ENCODE results near the gene RAP1GAP.

RAP1GAP gene

DNA sequence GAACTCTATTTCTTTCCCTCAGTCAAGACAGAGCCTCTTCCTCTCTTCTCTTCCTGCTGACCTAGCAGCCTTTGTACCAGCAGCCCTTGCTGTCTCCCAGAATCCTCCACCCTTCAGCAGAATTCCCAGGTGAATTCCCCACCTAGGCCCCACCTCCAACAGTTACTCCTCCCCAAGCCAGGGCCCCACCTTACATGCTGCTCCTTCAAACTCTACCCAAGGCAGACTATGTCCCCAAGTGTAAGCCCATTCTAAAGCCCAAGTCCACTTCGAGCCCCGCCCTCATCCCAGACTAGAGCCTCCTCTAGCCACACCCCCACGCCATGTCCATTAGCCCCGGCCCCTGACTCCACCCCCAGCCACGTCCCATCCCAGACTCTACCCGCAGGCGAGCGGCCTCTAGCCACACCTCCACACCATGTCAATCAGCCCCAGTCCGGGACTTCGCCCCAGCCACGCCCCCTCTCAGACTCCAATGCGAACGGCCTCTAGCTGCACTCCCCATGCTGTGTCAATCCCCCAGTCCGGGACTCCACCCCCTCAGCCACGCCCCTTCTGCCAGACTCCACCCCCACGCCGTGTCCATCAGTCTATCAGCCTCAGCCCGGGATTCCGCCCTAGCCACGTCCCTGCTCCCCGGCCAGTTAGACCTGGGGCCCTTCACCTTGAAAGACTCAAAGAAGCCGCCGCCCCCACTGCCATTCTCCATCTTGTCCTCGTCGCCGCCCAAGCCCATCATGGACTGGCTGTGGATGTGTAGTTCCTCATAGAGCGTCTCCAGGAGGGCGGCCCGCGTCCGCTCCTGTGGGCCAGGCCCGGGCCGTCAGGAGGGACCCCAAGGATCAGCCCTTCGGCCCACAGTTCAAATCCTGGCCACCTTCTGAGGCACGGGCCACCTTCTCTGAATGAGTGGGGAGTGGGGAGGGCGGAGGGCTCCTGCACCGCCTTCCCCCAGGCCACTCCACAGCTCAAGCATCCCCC lies 61.3 kb downstream of the RAP1GAP start:
- peak; percentile 85 for DNase-seq

DNA sequence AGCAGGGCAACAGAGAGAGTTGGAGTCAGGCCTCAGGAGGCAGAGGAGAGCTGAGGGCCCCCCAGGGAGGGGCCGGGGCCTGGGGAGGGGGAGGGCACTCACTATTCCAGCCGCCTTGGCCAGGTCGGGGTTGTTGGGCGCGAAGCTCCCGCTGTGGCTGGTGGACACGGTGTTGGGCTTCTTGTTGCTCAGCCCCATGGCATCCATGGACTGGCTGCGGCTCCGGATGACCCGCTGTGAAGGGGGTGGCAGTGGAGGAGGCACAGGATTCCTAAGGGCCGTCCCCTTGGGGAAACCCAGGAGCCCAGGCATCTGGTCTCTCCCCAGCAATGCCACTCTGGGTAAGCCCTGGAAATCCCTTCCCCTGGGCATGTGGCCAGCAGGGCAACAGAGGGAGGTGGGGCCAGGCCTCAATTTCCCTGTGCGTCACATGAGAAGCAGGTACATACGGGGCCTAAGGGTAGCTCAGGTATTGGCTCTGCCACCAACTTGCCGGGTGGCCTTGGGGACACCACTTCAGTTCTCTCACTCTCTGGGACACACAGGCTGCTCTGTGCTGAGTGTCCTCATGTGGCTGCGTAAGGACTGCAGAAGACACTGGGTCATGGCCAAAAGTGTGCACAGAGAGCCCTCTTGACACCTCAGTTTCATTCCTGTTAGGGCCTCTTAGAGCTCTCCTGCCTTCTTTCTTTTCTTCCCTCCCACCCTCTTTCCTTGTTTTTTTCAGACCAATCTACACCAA lies 63.0 kb downstream of the RAP1GAP start:
- no peak for DNase-seq

DNA sequence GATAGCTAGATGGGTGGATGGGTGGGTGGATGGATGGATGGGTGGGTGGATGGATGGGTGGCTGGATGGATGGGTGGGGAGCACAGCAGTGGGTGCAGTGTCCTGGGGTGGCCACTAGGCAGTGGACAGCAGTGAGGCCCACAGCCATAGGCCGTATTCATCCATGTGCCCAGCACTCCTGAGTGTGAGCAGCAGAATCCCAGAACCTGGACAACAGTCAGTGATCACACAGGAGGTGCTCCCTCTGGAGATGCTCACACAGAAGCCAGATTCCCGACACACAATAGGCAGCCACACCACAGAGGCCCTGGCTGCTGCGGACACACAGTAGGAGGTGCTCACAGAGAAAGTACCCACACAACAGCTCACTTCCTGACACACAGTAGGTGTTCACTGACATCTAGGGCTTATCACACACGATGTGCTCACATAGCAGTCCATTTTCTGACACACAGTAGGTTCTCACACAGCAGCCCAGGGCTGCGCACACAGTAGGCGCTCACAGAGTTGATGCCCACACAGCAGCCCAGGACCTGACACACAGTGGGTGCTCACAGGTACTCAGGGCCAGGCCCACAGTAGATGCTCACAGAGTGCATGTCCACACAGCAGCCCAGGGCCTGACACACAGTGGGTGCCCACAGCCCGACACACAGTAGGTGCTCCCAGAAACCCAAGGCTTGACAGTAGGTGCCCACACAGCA lies 64.0 kb downstream of the RAP1GAP start:
- no peak for DNase-seq

DNA sequence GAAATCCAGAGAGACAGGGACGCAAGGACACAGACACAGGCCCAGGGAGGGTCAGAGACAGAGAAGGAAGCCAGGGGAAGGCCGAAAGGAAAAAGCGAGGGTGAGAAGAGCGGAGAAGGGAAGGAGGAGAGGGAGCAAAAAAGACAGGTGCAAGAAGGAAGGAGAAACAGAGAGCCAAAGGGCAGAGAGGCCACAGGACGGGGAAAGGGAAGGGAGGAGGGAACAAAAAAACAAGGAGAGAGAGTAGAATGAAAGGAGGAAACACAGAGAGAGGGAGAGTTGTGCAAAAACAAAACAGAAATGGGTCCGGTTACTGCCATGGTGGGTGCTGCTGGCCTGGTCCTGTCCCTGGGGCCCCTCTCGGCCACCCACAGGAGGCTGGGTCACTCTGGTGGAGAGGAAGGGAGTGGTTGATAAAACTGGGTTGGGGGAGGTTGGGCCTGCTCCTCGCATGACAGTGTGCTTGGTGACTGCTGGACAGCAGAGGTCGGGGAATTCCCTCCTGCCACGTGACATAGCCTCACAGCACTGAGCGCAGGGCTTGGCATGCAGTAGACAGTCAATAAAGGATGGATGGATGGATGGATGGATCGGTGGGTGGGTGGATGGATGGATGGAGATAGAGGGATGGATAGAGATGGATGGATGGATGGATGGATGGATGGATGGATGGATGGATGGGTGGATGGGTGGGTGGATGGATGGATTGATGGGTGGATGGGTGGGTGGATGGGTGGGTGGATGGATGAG lies 64.8 kb downstream of the RAP1GAP start:
- DNase-seq: no peak

DNA sequence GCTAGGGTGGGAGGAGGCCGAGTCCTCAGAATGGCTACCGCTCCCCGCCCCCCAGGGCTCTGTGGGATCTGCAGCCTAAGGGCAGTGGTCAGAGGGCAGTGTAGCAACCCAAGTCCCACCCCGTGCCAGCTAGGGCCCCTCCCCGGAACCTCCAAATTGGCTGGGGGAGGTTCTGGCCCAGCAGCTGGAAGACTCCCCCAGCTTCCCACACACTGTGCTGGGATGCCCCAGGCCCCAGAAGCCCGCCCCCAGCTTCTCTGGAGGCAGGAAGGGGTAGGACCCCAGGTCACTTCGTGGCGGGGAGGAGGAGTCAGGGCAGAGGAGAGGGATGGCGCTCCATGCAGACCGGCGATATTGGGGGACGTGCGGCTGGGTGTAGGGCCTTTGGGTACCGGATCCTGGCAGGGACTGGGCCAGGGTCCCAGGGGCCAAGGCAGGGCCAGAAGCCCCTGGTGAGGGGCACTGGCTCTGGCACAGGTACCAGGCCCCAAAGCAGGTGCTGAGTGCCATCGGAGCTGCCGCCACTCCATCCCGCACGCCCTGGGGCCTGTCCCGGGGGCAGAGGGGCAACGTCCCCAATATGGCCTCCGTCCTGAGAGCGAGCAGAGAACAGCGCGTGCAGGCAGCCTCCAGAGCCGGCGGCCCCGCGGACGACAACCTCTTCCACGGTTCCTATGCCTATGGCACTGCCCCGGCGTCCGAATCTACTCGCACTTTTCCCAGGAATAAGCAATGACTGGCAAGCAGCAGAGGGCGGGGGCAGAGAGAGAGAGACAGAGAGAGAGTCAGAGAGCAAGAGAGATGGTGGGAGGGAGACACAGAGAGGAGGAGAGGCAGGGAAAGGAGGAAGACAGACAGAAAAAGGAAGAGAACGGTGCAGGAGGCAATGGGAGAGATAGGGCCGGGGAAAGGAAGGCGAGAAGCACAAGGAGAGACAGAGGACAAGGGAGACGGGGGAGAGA lies 65.7 kb downstream of the RAP1GAP start:
- DNase-seq: no peak

DNA sequence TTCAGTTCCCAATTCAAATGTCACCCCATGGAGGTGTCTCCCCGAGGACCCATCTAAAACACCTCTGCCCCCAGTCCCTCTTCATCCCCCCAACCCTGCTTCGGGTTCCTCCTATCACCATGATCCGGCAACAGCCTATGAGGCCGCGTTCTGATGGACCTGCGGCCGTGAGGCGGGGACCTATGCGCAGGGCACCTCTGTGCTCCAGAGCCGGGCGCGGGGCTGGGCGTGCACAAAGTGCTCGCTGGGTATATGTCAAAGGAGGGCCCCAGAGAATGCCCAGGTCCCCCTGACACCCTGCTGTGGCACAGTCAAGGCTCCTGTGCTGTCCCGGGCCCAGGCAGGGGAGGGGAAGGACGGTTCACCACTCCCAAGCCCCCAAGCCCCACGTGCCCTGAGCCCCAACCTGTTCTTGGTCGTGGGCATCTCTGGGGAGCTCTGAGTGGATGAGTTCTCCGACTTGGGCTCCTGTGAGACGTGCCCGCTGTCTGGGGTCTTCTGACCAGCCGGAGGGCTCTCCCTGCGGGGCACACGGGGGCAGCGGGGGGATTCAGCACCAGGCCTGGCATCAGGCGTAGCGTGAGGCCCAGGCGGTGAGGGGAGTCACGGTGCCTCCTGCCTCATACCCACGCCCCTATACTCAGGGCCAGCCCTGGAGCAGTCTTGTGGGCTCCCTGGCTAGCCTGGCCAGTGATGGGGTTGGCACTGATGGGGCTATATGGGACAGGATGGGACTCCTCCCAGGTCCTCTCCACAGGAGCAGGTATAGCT lies 67.7 kb downstream of the RAP1GAP start:
- DNase-seq: no peak

DNA sequence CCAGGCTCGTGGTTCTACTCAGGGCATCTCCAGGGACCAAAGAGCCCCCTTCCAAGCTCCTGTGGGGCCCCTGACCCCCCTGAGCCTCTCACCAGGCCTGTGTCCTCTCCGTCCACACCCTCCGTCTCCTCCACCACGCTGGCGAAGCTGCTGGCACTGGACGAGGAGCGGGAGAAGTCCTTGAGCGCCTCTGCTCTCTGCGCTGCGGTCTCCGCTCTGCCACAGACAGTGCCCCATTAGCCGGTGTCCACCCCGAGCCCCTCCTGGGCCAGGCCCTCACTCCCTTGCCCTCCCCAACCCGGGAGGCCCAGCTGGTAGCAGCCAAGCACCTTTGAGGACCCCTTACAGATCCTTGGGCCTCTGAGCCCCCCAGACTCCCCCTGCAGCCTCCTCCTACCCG lies 69.8 kb downstream of the RAP1GAP start:
- DNase-seq: no peak

DNA sequence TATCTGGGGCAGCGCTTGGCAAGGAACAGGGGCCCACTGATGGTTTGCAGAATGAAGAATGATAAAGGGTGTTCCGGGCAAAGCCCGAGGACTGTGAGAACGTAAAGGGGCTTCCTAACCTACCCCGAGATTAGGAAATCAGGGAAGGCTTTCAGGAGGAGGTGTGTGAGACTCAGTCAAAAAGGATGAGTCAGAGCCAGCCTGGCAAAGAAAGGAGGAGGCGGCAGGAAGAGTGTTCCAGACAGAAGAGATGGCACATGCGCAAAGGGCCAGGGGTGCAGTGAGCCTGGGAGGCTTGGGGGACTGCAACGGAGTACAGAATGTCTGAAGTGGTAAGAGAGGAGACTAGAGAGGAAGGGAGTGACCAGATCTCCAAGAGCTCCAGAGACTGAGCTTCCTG lies 70.3 kb downstream of the RAP1GAP start:
- no peak for DNase-seq

DNA sequence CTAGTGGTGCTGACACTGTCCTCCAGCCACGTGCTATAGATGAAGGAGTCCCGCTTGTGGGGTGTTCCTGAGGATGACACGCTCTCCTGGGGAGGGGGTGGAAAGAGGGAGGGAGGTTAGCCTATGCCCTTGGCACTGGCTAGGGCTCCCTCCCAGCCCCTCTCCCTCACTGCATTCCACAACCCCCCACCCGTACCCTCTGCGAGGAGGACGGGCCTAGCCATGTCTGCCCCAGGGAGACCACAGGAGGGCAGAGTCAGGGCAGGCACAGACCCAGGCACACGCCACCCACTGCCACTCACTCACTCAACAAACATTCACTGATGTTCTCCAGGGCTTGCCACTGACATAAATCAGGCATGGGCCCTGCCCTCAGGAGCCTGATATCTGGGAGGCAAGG lies 70.7 kb downstream of the RAP1GAP start:
- no peak for DNase-seq

DNA sequence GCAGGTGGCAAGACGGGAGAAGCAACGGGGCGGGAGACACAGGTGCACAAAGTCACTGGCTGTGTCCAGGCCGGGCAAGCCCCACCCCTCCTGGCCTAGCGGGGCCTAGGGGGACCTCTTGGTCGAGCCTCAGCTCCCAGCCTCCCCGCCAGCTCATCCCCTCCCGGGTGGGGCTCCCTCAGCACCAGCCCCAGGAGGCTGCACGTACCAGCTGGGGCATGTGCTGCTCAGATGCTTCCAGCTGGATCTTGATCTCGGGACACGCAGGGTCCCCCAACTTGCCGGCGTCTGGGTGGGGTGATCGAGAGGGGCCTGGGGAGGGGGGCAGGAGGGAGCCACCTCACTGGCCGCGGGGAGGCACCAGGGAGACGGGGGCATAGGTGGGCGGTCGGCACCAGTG lies 71.4 kb downstream of the RAP1GAP start:
- no peak for DNase-seq

DNA sequence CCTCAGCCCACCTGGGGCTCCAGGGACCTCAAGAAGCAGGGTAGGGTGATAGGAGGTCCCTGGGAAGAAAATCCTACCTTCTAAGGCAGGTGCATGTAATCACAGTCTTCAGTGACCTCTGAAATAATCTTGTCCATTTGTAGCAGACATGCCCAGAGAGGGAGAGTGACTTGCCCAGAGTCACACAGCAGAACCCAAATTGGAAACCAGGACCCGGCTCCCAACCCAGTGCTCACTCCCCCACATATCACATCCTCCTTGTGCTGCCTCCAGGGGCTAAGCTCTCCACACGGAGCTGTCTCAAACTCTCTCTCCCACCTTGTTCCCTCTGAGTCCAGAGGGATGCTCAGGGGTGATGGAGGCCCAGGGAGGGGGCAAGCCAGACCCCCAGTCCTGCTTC lies 72.5 kb downstream of the RAP1GAP start:
- no peak for DNase-seq

DNA sequence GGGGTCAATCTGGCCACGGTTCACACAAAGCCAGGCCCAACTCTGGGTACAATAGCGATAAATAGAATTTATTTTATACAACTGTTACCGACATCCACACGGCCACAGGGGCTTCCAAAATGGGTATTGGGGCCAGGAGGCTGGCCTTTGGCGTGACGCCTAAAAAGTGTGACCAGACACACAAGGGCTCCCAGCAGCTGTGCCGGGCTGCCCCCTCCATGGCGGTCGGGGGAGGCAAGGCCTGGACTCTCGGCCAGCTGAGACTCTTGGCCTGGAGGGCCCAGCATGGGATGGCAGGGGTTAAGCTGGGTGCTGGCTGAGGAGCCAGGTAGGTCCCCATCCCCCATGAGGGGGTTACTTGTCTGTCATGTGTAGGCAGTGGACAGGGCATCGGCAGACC lies 73.0 kb downstream of the RAP1GAP start:
- no peak for DNase-seq

DNA sequence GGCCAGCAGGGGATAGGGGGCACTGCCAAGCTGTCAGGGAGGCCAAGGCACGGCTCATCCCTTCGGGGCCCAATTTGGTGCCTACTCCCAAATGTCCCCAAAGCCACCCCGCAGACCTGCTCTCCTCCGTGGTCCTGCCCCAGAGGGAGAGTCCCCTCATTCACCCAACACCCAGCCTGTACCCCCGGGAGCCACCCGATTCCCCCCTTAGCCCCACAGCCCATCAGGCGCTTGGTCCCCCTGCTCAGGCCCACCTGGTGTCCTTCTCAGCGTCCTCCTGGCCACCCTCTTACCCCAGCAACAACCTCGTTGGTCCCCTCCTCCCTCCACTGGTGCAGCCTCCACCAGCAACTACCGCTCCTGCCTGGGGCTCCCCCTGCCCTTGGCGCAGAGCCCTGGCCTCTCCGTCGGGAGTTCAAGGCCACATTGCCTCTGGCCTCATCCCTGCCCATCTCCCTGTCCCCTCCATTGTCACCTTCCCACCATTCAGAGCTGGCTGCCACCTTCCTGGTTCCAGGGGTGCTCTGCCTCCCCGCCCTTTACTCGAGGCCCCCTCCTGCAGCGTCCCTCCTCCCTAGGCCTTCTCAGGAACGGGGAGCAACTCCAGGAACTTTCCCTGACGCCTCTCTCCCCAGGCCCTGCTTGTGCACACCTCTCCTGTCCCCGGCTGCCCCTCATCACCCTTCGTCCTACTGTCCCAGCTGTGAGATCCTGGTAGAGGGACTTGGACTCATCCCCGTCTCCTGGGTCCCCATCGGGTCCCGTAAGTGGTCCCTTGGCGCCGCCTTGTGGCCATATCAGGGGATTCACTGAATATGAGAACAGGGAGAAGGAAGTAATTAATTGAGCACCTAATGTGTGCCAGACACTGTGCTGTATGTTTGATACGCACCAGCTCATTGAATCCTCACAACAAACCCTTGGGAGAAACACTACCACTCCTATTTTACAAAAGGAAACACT lies 73.9 kb downstream of the RAP1GAP start:
- DNase-seq: no peak

DNA sequence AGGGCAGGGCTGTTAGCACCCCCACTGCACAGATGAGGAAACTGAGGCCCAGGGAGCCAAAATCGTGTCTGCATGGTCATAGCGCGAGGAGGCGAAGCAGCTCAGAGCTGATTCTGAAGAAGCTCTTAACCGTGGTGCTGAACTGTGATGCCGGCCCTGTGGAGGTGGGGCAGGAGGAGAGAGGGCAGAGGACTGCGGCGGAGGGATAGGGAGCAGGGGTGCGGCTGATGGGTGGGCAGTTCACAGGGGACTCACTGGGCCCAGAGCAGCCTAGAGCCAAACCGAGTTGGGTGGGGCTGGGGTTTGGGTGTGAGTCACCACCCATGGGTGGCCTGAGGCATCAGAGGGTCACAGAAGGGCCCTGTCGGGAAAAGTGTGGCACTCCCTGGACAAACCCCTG lies 74.7 kb downstream of the RAP1GAP start:
- DNase-seq: no peak

DNA sequence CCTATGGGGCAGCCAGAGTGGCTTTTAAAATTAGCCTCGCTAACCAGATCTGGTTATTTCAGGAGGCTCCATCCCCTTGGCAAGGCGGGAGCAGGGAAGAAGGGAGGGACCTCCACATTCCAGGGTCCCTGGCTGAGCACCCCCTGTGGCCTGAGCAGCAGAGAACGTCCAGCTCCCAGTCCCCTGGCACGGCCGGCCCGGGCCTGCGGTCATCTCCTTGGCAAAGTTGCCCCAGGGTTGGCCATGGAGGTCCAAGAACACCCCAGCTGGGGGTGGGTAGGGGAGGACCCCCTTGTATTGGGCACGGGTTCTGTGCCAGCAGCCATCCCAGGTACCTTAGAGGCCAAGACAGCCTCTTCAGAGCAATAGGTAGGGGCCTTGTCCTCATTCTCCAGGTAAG lies 75.9 kb downstream of the RAP1GAP start:
- no peak for DNase-seq

DNA sequence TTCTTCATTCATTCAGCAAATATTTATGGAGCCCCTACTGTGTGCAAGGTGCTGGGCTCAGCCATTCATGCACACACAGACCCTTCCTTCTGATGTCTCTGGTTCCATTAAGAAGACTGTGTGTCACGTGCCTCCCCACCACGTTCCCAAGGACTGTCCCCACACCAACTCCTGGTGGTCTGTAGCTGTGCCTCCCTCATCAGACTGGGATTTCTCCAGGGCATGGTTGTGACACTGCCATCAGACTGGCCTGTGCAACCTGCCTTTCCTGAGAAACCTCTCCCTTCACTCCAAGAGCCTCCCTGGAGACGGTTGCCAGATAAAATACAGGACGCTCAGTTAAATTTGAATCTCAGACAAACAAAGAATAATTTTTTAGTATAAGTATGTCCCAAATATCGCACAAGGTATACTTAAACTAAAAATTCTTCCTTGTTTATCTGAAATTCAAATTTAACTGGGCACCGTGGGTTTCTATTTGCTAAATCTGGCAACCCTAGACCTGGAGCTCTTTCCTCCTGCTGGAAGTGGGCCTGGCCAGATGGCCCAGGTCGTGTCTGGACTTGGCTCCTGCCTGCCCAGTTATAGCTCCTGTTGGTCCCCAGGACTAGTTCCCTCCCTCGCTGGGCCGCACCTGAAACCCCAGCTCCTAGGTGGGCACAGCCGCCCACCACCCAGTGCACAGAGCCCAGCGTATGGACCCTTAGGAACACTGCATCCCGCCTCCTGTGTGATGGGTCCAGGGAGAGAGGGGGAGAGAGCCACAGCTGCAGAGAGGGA lies 76.9 kb downstream of the RAP1GAP start:
- DNase-seq: no peak

DNA sequence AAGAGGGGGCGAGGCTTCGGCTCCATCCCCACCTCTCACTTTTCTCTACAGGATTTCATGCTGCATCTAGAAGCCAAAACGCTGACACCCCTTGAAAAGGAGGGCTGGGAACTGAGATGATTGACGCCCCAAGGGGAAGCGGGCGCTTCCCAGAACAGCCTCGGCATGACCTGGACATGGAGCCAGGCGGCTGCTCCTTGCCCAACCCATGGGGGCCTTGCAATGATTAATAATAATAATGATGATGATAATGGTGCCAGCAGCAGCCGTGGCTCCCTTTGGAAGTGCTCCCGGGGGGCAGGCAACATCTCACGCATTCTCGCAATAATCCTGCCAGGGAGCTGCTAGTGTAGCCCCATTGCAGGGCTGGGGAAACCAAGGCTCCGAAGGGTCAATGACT lies 78.2 kb downstream of the RAP1GAP start:
- DNase-seq: no peak

DNA sequence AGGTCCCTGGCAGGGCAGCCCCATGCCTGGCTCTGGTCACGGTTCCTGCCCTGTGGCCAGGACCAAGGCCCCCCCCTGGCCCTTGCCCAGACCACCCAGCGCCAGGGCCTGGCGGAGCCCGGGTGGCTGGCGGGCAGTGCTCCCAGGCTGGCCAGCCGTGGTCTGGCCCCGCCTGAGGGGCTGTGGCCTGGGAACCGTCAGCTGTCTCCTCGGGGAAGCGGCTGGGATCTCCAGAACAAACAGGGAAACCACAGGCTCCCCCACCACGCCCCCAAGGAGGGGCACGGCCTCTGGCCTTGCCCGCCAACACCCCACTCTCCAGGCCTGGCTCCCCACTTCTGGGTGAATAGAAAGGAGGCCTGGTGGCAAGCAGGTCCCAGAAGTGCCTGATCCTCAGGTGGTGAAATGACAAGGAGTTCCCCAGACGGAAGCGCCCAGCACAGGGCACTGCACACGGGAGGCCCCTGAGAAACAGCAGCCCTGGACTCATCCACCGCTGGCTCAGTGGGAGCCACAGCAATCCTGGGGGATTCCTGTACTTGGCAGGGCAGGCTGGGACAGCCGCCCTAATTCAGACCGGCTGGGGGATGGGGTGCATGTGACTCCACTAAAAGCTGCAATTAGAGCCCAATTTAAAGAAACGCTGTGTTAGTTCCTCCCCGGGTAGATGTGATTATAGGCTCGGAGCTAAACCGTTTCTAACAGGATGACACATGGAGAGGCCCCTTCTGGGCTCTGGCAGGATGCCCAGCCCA lies 78.9 kb downstream of the RAP1GAP start:
- peak; percentile 41 for DNase-seq
